ENCODE results near the gene CLTC.

The CLTC gene

GRCh38 chr17:59730268-59730834 lies 110.7 kb downstream of the CLTC start:
- no peak for DNase-seq

- no peak for DNase-seq
Measured at GRCh38 chr17:59733697-59734096, 114.0 kb downstream of the CLTC start.

GRCh38 chr17:59734226-59734625 lies 114.5 kb downstream of the CLTC start:
- no peak for DNase-seq

GRCh38 chr17:59737324-59737723 lies 117.6 kb downstream of the CLTC start:
- DNase-seq: no peak

GRCh38 chr17:59743842-59744241 lies 124.1 kb downstream of the CLTC start:
- no peak for DNase-seq

- DNase-seq: no peak
Measured at GRCh38 chr17:59745040-59745439, 125.3 kb downstream of the CLTC start.

Data from NCI-H1417 (cell line).